ENCODE data around the gene NISCH. TPM values are rescaled to one million over a fixed set of nuclear protein-coding genes. Genes with fewer than 3 reads are reported as not detected.

Gene NISCH
- total RNA-seq (2022) (61.1 and 62.2 TPM in 2 replicates), Bru-seq, nascent RNA (percentile 64 among the genes with signal in this experiment), BruChase-seq, experiment 1, labeled RNA remaining after a 2-hour chase (percentile 73 among the genes with signal in this experiment), BruChase-seq, experiment 2, labeled RNA remaining after a 6-hour chase (percentile 73 among the genes with signal in this experiment)
- long read RNA-seq, full-length matches to known transcripts, result 18 of 64 reads
- long read RNA-seq, partial matches to known transcripts, result 22 of 64 reads
- long read RNA-seq, other reads (novel, unspliced or antisense), result 24 of 64 reads

- peaks cover 59% of the 10 kb centered on the region for H3K4me1 ChIP-seq
- no peak for TF ChIP-seq CTCF (IDR thresholded peaks at IDR 0.05; ENCODE audit: insufficient read depth in 1 of 2, low read depth in 1 of 2, low read length in 1 of 2, severe bottlenecking in 1 of 2, unreplicated experiment in 1 of 2)
- ChIA-PET CTCF (no interaction called here), POLR2A (no interaction called here)
- H3K27me3 ChIP-seq (replicated peaks; ENCODE audit: control insufficient read depth, insufficient read depth, low read length), result no peaks in the 10 kb centered on the region
- BruUV-seq (replicated peaks), result no TSS peak
- H3K27me3 Mint-ChIP-seq (ENCODE audit: insufficient read depth, unreplicated experiment), result no peaks in the 10 kb centered on the region
- DNase-seq, result peak; percentile 90 to 97
- H3K4me3 Mint-ChIP-seq (ENCODE audit: unreplicated experiment), result peak within 1 kb of the TSS; percentile 88
- no peaks in the 10 kb centered on the region for H3K9me3 Mint-ChIP-seq (ENCODE audit: unreplicated experiment)
- peak within 1 kb of the TSS; percentile 84 for H3K27ac Mint-ChIP-seq (ENCODE audit: unreplicated experiment)
- H3K4me3 ChIP-seq (ENCODE audit: low read depth, low read length), result peak within 1 kb of the TSS; percentile 94
- H3K4me1 Mint-ChIP-seq (ENCODE audit: low read depth, unreplicated experiment), result peaks cover 41% of the 10 kb centered on the region
- intact Hi-C loops (cut with micrococcal nuclease; ENCODE audit: unreplicated experiment), result loop anchor here (10.0 kb wide), 1 partner anchor 79 kb away; the partner anchor contains the start of genes NT5DC2 and UQCC5
- H3K9me3 ChIP-seq, result no peaks in the 10 kb centered on the region
- H3K36me3 Mint-ChIP-seq (ENCODE audit: insufficient read depth, unreplicated experiment), result peaks cover 27% of the 10 kb centered on the region
- H3K36me3 ChIP-seq (ENCODE audit: control insufficient read depth, insufficient read depth, low read length), result no peaks in the 10 kb centered on the region; the same call in 1 of the 2 replicates
These were observed at the start of gene NISCH for GRCh38 chr3:52455283-52456168. NISCH (plus strand) TSS chr3:52455604; CDS start chr3:52455642, 38 bp downstream.

DNA sequence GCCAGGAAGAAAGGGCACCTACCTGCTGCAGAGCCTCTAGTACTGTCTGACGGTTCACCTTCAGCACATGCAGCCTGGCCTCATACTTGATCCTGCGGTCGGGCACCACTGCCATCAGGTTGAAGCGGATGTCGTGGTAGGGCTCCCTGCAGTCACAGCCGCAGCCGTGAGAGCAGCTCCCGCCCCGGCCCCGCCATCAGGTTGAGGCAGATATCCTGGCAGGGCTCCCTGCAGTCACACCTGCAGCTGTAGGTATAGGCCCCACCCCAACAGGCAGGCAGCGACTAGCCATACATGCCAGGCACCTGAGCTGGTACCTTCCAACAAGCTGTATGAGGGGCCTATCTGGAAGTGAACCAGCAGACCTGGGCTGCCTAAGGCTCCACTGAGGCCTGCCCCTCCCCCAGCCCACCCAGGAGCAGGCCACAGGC lies 49.2 kb upstream of the NISCH start:
- H3K4me1 ChIP-seq, result peaks cover under 1% of the 10 kb centered on the region; the same call in 1 of the 2 replicates
- CTCF ChIA-PET, result interaction anchor here (0.5 kb wide), 1 partner anchor 66 kb away, joined by 4 read pairs; no protein-coding TSS in a partner anchor

More for the DNA sequence above, 49.2 kb upstream of the NISCH start:
- TF ChIP-seq CTCF (IDR thresholded peaks at IDR 0.05; ENCODE audit: insufficient read depth in 1 of 2, low read depth in 1 of 2, low read length in 1 of 2, severe bottlenecking in 1 of 2, unreplicated experiment in 1 of 2), result no peak
- BruUV-seq (replicated peaks), result no TSS peak
- peaks cover 31% of the 10 kb centered on the region for H3K36me3 Mint-ChIP-seq (ENCODE audit: insufficient read depth, unreplicated experiment)
- Histone ChIP-seq H3K36me3 (ENCODE audit: control insufficient read depth, insufficient read depth, low read length) (peaks cover 8% of the 10 kb centered on the region; the same call in 1 of the 2 replicates), H3K9me3 (no peaks in the 10 kb centered on the region), H3K4me3 (ENCODE audit: low read depth, low read length) (no peak overlapping the region), H3K27me3 (replicated peaks; ENCODE audit: control insufficient read depth, insufficient read depth, low read length) (no peaks in the 10 kb centered on the region)
- no peak for DNase-seq
- intact Hi-C loops (cut with micrococcal nuclease; ENCODE audit: unreplicated experiment), result no loop called here
- no peak overlapping the region for H3K27ac Mint-ChIP-seq (ENCODE audit: unreplicated experiment)
- peaks cover 13% of the 10 kb centered on the region for H3K4me1 Mint-ChIP-seq (ENCODE audit: low read depth, unreplicated experiment)
- H3K4me3 Mint-ChIP-seq (ENCODE audit: unreplicated experiment), result no peak overlapping the region
- H3K9me3 Mint-ChIP-seq (ENCODE audit: unreplicated experiment), result no peaks in the 10 kb centered on the region
- POLR2A ChIA-PET, result no interaction called here
- no peaks in the 10 kb centered on the region for H3K27me3 Mint-ChIP-seq (ENCODE audit: insufficient read depth, unreplicated experiment)
